NK-92 treated with Interleukin-12 subunit alpha and Interleukin-12 subunit beta, amount 100 ng/mL, for 24 hours (cell line): ENCODE results near the gene PUS7L.
"Not testable (repeated sequence)": the region's sequence is repeated elsewhere in the genome, so short reads cannot be mapped to it uniquely, and the experiment has no call there.

Experiments used
- DNase-seq: peaks from one replicate; lab custom pipeline; 2025; lab: John Stamatoyannopoulos, UW

Gene PUS7L, protein sequence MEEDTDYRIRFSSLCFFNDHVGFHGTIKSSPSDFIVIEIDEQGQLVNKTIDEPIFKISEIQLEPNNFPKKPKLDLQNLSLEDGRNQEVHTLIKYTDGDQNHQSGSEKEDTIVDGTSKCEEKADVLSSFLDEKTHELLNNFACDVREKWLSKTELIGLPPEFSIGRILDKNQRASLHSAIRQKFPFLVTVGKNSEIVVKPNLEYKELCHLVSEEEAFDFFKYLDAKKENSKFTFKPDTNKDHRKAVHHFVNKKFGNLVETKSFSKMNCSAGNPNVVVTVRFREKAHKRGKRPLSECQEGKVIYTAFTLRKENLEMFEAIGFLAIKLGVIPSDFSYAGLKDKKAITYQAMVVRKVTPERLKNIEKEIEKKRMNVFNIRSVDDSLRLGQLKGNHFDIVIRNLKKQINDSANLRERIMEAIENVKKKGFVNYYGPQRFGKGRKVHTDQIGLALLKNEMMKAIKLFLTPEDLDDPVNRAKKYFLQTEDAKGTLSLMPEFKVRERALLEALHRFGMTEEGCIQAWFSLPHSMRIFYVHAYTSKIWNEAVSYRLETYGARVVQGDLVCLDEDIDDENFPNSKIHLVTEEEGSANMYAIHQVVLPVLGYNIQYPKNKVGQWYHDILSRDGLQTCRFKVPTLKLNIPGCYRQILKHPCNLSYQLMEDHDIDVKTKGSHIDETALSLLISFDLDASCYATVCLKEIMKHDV

DNA sequence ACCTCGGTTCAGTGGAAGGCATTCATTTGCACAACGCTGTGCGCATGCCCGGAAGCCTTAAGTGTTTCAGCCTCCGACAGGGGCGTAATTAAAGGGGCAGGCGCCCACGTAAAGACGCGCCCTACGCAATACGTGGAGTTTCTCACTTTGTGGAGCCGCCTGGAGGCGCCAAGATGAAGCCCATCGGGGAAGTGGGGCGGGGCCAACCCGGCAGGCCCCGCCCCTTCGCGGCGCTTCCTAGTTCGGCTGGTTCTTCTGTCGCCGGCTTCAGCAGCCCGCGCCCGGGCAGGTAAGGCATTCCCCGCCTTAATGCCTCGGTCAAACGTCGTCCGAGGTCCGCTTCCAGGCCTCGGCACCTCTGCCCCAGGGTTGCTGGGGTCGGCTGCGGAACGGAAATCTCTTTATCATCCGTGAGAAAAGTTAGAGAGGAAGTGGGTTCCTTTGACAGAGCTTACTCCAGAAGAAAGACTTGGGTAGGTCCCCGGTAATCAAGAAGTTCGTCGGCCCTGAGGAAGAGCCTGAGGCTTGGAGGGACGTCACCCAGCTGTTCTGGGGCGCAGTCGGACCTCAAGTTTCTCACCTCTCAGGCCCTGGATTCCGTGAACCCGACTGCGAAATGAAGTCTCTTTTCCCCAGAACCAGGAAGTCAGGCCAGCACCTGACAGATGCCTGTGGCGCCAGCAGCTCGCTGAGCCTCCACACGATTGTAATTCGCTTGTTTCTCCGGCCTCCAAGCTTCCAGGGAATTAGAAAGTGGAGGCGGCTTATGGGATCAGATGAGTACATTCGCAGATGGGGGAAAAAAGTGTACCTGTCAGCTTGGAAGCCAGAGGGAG, at the start of gene PUS7L, which contains the start of gene IRAK4:
TSS of gene PUS7L (minus strand) at position 63 of the 836 bp plus-strand sequence. CDS start 3,545 bp downstream, outside the sequence.
TSS of gene IRAK4 (plus strand) at position 224 of the 836 bp plus-strand sequence. CDS start 9,161 bp downstream, outside the sequence.
- peak; percentile 89 for DNase-seq

DNA sequence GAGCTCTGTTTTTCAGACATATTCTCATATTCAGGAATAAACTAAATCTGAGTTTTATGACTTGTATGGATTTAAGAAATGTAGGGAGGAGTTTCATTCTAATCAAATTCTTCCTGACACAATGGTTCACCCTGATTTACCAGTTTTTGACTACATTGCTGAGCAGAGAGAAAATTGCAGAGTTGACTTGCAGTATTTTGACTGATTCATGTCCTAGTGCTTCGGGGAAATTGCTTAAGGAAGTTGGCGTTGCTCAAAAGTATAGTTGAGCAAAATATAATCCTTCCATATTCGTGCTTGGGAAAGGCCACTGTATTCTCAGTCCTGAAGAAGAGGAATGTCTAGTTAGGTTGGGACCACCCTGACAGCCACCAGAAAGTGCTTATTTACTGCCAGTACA, 48.8 kb upstream of the PUS7L start:
- DNase-seq: no peak

DNA sequence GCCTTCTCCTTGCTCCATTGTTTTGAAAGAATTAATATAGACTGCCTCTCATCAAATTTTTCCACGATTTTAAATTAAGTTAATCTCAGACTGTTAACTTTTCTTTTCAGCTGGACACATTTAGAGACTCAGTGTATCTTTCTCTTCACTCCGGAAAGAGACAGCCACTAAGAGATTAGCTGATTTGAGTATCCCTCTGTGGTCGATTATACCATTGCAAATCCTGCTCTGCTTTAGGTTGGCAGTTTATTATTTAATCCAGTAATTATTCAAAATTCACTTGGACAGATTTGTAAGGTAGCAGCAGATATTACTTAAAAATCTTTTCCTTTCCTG, 48.1 kb upstream of the PUS7L start:
- DNase-seq: no peak

DNA sequence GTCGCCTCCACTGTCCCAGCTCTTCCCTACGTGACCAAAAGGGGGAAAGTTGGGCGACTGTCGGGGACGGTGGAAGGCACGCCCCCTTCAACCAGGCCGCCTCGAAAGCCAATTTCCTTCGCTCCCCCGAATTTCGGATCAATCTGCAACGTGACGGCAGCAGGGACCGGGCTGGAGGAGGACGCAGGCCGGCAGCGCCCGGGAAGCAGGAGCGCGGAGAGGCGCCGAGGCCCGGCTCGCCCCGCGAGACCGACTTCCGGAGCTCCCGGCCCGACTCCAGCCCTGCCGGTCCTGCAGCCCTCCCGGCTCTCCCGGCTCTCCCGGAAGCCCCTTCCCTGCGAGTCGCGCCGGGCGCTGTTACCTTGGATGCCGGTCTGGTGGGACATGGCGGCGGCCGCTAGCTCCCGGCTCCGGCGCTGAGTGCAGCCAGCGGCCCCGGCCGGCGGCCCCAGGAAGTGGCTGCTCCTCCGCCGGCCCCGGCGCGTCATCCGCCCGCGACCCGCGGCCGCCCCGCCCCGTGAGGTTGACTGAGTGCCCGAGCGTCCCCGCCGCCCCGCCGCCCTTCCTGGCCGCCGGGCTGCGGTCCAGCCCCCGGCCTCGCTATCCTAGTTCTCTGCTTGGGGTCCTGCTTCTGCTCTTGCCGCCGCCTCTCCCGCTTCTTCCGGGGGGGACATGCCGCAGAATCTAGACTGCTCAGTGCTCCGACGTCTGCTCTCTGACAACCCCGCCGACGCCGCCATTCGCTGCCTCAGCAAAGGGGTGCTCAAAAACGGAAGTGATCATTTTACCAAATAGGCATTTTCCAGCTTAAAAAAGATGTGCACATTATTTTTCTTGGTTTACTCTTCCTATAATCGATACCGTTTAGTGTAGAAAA, 47.5 kb upstream of the PUS7L start, which contains the start of gene TWF1:
TSS of gene TWF1 (minus strand) at position 458 of the 877 bp plus-strand sequence. CDS start at position 386, 72 bp downstream.
- DNase-seq: peak; percentile 66

DNA sequence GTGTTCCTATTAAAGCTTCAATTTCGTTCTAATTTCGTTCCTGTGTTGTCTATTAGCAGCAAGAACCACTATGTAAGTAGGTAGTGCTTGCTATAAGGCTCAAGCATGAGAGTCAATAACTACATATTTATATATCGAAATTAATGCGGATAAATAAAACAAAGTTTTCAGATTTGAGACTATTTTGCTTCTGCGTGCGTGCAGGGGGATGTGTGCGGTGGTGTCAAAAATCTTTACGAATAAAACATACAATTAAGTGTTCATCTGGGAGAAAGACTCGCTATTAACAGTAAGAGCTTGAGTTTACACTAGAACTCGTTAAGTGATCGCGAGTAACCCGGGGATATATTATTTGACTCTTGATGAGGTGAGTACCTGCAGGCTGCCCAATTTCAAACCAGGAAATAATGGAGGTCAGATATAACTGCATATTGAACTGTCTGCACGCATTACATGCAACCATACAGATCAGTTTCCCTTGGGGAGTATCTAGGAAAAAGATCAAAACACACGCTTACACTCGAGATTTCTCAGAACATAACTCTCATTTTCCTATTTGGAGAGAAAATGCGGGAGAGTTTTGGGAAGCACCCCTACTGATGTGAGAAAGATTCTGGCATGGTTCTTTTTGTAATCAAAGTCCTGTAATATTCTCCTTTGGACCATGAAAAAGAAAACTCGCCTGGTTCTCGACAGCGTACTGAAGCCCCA, 46.7 kb upstream of the PUS7L start:
- DNase-seq: no peak

DNA sequence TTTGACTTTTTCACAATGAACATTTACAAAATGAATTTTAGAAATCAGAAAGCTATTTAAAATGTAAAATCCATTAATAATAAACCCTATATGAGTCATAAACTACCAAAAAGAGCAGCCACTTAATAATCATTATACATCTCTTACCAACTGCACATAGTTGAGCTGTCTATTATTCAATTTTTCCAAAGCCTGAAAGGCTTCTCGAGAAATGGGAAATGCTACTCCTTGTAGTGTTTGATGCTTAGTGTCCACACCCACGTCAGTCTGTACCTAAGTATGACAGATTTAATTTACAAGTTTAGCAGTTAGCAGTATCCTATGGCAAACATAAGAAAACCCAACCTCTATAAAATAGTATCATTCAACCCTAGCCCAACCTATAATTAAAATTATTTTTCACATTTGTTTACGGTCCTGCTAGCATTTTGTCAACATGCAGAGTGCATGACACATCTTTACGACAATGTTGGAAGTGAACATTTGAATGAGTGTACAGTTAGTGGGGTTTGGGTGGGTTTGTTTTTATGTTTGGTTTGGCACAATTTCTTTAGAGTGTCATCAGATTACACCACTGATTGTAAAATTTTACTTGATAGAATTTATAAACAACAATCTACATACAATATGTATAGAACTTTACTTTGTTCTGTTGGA, 39.1 kb upstream of the PUS7L start:
- DNase-seq: no peak

DNA sequence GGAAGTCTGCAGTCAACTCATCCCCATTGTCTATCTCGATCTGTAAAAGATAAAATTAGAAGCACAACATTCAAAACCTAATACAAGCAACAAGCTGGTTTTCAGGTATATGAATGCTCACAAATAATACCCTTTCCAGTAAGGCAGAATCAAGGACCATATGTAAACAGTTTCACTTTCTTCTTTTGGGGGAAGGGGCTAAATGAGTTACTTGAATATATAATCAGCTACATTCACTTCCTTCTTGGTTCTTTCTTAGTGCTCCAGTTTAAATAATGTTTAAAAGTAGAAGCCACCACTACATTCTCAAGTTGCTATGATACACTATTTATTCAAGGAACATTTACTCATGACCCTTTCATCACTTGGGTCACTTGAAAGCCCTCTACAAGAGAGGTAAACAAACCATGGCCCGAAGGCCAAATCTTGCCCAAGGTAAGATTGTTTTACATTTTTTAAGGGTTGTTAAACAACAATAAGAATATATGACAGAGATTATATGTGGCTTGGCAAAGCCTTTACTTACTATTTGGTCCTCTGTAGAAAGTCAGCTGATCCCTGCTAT, 37.2 kb upstream of the PUS7L start:
- DNase-seq: no peak

DNA sequence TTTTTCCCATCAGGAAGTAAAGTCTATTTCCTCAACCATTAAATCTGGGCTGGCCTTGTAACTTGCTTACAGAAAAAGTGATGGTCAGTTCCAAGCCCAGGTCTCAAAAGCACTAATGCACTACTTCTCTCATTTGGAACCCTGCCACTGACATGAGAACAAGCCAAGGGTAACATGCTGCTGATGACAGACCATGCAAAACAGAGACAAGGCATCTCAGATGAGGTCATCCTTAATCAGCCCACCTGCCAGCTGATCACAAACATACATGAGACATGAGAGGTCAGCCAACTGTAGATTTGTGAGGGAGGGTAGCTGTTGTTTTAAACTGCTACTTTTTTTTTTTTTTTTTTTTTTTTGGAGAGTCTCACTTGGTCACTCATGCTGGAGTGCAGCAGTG, 31.4 kb upstream of the PUS7L start:
- DNase-seq: no peak

DNA sequence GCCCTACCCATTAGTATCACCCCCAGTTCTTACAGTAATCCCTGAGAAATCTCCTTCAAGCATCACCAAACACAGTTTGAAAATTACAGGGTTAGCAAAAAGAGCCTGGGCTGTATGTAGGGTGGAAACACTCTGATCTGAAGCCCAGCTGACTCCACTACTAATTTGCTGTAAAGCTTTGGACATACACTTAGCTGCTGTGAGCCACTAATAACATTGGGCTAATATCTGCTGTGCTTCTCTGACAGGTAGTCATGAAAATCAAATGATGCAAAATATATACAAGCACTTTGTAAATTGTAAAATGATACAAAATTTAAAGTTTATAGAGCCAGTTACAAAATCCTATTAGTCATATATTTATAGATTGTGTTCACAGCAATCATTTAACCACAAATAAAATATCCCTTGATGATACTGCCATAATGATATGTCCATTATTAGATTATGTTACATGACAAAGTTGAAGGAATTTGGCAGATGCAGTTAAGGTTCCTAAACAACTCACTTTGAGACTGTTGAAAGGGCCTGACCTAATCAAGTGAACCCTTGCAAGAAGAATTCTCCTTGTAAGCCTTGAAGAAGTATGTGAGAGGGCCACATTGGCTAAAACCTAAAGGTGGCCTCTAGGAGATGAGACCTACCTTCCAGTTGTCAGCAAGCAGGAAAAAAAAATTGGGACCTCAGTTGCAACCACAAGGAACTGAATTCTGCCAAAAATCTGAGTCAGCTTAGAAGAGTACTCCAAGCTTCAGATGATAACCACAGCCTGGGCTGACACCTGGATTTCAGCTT, 28.5 kb upstream of the PUS7L start:
- no peak for DNase-seq

DNA sequence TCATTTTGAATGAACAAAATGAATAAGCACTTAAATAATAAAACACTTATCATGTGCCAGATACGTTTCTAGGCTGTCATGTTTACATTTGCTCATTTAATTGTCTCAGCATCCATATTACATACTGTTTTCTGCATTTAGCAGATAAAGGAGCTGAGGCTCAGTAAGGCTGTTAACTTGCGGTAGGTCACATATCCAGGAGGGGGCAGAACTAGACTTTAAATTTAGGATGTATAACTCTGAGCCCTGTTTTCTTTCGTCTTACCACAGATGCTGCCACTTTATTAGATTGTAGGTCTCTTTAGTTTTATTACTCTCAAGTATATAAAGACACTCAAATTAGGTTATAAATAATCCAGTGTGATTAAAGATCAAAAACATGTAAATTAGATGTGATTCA, 17.9 kb upstream of the PUS7L start:
- no peak for DNase-seq

DNA sequence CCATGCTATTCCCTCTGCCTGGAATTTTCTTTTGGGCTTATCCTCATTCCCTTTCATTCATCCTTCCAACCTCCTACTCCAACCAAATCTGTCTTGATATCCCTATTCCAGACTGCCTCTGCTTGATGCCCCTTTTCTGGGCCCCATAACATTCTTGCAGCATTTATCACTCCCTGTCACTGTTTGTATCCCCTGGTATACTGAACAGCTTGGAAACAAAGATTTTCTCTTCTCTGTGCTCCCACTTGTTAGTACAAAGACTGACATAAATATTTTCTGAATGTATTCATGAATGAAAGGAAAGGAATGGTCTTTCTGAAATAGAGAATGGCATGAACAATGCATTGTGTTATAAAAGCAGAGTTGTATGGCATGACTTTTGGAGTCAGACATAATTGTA, 7.7 kb upstream of the PUS7L start:
- DNase-seq: no peak

DNA sequence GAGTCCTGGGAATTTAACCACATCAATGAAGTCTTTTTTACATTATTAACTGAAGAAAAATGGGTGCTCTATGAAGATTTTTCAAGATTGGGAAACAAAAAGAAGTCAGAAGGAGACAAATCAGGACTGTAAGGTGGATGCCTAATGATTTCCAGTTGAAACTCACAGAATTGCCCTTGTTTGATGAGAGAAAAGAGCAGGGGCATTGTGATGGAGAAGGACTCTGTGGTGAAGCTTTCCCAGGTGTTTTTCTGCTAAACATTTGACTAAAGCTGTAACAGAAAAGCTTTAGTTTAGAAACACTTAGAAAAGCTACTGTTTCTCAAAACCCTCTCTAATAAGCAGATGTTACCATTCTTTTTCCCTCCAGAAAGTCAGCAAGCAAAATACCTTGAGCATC, 5.9 kb upstream of the PUS7L start:
- no peak for DNase-seq

DNA sequence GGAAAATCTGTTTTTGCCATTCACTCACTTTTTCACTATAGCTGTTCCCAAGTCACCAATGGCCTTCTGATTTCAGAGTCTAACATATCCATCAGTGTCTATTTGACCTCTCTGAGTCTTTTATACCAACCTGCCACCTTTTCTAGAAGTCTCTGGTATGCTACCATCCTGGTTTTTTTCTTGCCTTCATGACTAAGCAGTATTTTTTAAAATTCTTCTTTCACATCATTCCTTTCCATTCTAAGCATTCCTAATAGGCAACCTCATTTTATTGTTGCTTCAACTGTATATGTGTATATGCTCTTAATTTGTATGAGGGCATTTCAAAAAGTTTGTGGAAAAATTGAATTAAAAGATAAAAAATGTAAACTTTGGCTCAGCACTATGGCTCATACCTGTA, 5.2 kb upstream of the PUS7L start:
- no peak for DNase-seq

DNA sequence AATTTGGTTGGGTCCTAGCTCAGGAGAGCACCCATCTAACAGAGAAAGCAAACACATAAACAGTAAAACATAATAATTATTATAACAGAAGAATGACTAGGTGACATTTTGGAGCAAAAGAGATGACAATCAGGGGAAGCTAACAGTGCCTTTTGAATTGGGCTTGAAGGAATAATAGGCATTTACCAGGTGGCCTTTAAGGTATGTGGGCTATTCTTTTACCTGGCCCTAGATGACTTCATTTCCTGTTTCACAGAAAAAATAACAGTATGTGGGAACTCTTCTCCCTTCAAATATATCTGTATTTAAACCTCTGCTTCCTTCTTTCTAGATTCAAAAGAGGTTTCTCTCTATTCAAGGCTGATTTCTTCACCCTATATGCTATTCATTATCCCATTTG, 4.0 kb upstream of the PUS7L start:
- no peak for DNase-seq

DNA sequence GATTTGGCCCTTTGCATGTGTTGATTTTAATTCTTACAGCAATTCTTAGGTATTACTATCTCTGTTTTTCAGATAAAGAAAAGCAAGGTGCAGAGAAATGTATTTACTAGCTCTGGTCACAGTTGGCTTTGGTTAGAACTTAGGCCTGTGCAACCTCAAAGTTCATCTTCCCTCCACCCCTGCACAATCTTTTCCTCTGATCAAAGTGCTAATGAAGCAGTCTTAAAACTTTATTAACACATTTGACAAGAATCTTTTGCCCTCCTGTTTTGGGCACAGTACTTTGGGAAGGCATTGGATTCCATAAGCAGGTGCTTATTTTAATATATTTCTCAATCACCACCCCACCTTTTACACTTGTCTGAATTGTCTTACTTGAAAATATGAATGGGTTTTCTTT, 2.9 kb upstream of the PUS7L start:
- DNase-seq: no peak

DNA sequence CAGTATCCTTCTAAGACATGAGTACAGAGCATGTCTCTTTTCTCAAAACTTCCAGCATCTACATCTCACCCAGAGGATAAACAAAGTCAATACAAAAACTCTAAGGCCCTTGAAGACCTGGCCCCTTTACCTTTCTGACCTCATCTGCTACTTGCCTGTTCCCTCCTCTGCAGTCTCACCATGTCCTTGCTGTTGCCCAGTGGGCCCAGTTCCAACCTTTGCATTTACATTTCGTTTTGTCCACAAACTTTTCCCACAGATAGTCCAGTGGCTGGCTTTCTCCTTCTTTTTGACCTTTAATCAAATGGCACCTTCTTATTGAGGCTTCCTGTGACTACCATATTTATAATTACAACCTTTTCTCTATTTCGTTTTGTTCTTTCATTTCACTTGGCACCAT, 1.8 kb upstream of the PUS7L start:
- DNase-seq: no peak

DNA sequence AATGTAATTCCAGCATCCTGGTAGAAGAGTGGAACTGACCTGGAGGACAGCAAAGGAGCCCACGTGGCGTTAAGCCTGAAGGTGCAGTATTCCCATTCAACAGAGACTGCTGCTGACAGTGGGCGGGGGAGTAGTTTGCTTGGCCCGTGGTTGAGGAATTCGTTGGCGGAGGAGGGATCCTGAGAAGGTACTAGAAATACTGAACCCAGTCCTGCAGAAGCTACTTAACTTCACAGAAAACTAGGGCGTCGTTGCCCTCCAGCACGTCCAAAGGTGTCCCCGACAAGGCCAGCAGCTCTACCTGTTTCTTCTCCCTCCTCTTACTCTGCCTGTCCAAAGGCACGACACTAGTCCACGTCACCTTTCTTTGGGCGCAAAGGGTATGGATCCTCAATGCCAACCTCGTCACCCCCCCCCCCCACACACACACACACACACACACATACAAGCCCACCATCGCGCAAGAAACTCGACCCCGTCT, 303 bp downstream of the PUS7L start:
- DNase-seq: no peak

DNA sequence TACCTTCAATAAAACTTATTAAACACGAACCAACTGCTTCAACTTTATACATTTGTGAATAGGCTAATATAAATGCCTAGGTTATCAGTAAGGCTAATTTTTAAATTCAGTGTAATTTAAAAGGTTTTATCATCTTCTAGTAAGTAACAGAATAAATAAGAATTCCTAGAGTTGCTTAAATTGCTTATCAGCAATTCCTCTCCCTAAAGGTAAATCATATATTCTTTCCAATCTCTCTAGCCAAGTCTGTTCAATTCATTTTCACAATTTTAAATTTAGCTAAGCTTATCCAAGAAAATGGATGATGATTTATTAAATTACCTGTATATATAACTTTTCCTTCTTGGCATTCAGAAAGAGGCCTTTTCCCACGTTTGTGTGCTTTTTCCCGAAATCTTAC, 4.6 kb downstream of the PUS7L start:
- no peak for DNase-seq

DNA sequence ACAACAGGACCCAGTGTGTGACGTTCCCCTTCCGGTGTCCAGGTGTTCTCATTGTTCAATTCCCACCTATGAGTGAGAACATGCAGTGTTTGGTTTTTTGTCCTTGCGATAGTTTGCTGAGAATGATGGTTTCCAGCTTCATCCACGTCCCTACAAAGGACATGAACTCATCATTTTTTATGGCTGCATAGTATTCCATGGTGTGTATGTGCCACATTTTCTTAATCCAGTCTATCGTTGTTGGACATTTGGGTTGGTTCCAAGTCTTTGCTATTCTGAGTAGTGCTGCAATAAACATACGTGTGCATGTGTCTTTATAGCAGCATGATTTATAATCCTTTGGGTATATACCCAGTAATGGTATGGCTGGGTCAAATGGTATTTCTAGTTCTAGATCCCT, 7.2 kb downstream of the PUS7L start:
- DNase-seq: not testable (repeated sequence)
